Fibroblast of skin of abdomen (primary cell): Measurements from ENCODE around the gene ZNRF2.
"Not testable (repeated sequence)": the region's sequence is repeated elsewhere in the genome, so short reads cannot be mapped to it uniquely, and the experiment has no call there.

Experiments
- DNase-seq: peaks from one replicate; pipeline ENCODE4 v3.0.0-alpha.2; 2013

ZNRF2 gene

GRCh38 chr7:30290317-30290716, 5.9 kb downstream of the ZNRF2 start:
- not testable (repeated sequence) for DNase-seq

DNA sequence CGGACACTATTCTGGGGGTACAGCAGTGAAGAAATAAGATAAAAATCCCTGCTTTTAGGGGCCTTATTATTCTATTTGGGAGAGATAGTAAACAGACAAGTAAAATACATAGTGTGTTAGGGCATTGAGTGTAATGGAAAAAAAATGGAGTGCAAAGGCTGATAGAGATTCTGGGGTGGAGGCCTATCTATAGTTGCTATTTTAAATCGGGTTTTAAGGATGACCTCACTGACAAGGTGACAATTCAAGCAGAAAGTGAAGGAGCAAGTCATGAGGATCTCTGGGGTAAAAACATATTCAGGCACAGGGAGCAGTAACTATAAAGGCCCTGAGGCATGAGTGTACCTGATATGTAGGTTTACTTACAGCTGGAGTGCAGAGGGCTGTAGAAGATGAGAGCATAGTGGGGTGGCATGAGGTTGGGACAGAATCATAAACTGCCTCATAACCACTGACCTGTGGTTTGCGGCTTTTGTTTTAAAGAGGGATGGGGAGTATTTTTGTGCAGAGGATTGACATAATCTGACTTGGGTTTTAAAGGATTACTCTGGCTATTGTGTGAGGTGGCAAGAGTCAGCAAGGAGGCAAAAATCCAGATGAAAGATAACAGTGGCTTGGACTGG, 8.1 kb downstream of the ZNRF2 start:
- DNase-seq: not testable (repeated sequence)

DNA sequence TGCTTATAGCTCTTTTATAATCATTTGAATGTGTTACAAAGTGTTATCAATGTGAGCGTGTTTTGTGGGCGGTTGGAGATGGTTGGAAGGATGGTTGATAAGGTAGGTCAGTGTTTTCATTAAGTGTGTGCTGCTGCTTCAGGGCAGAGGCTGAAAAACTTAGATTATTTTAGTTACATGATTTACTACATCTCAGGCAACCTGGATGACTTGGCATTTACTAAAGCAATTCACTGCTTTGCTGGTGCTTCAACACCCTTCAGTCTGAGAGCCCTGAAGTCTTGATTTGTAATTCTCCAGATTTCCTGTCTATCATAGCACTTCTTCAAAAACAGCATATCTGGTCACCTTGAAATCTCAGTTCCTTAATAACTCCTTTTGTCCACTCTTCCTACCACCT, 11.9 kb downstream of the ZNRF2 start:
- DNase-seq: not testable (repeated sequence)

GRCh38 chr7:30297499-30297898, 13.1 kb downstream of the ZNRF2 start:
- DNase-seq: not testable (repeated sequence)

DNA sequence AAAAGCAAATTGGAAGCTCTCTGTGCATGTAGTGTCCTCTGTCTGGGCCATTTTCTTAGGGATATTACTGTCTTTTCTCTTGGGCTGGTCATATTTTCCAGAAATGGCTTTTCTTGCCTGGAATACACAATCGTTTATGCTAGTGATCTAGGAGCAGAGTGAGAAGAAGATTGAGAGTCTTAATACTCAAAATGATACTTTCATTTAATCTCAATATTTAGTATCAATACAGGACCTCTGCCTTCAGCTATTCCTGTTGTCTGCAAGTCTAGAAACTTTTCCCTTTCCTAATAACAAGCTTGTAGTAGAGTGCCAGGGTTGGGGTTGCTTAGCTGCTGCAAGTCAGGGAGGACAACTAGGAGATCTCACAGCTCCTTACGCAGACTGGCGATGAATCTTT, 14.0 kb downstream of the ZNRF2 start:
- not testable (repeated sequence) for DNase-seq

GRCh38 chr7:30301751-30302150, 17.4 kb downstream of the ZNRF2 start:
- DNase-seq: no peak

DNA sequence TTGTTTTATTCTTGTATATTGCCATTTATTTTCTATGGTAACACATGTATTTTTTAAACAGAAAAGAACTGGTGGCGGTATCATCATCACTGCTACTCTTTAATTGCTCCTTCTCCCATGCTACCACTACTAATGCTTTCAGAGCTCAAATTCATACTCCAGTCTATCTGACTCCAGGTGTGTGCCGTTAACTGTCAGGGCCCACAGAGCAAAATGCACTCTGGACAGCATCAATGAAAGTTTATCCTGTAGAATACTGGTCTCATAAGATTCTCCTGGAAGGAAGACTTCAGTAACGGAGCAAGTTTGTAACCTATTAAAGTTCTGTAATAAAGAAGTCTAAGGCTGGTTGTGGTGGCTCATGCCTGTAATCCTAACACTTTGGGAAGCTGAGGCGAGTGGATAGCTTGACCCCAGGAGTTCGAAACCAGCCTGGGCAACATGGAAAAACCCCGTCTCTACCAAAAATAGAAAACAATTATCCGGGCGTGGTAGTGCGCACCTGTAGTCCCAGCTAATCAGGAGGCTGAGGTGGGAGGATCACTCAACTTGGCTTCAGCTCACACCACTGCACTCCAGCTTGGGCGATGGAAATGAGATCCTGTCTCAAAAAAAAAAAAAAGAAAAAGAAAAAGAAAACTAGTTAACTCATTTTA, 18.4 kb downstream of the ZNRF2 start:
- DNase-seq: no peak

DNA sequence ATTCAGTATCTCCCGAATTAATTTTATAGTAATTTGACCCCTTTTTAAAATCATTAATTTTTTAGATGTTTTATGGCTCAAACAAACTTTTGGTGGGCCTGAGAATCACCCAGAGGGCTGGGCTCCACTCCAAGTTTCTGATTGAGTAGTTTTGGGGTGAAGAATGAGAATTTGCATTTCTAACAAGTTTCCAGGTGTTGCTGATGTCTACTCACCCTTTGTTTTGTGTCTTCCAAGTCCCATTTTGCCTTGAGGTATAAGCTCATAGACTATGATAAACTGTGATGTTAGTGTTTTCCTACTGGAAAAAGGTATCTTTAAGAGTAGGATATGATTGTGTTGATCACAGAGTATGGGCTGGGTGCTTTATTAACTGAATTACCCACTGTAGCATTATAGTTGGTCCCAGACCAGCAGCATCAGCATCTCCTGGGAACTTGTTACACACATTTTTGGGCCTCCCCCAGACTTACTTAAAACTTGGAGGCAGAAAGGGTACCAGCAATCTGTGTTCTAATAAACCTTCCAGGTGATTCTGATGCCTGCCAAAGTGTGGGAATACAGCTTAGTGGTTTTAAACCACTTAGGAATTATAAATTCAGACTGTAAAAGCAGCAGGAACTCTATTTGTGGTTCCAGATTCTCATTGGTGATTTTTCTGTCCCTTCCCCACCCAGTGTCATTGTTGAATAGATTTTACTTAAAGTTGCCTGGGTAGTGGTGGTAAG, 19.1 kb downstream of the ZNRF2 start:
- no peak for DNase-seq

GRCh38 chr7:30304177-30304884, 19.9 kb downstream of the ZNRF2 start:
- no peak for DNase-seq

GRCh38 chr7:30306976-30307375, 22.6 kb downstream of the ZNRF2 start:
- DNase-seq: no peak

- no peak for DNase-seq
Observed at GRCh38 chr7:30308389-30308788, 24.0 kb downstream of the ZNRF2 start.

- DNase-seq: no peak
Observed at GRCh38 chr7:30309302-30309701, 24.9 kb downstream of the ZNRF2 start.

DNA sequence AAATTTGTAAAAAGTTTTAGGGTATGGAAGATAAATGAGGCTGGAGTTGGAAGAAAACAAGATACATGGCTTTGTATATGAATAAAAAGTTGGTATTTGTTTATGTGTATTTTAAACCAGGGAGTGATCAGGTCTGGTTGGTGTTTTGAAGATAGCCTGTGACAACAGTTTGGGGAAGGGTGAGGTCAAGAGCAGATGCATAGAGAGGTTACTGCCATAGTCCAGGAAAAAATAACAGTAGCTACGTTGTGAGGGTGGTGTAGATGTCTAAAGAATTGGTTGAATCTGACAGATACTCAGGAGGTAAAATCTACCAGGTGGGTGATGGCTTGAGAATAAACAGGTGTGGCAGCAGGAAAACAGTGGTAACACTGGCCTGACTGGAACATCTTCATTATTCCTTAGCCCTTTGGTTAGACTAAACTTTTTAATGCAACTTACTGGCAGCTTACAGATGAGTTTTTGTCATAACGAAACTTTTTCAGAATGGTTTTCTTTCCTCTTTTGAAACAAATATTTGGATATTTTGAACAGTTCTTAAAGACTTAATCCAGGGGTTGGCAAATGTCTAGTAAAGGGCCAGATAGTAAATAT, 25.5 kb downstream of the ZNRF2 start:
- no peak for DNase-seq

DNA sequence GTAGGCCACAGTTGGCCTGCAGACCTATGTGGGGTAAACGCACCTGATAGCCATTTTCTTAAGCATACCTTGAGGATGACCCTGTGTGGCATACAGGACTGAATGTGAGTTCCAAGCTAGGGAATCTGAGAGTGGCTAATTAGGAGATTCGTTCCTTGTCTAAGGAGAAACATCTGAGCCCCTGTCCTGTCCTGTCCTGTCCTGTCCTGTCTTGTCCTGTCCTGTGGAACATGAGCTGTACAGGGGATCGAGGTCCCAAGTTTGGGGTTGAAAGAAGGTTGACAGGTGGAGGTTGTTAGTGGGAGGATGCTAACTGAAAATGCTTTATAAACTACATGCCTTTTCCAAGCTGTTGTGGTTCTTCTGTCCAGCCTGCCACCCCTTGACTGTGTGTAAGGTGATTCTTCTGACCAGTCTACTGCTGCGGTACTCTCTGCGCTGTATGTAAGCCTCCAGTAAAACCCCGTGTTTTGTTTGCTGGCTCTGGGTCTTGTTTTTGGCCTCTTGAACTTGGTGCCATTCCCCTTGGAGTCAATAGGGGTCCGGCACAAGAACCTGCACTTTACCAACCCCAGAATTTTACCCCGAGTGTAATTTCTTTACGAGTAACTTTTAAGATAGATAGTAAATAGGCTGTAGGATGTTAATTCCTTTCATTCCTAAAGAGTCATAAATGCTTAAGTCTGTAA, 26.4 kb downstream of the ZNRF2 start:
- no peak for DNase-seq

GRCh38 chr7:30312178-30312577, 27.8 kb downstream of the ZNRF2 start:
- DNase-seq: no peak

- no peak for DNase-seq
Observed at GRCh38 chr7:30313348-30313747, 29.0 kb downstream of the ZNRF2 start.

DNA sequence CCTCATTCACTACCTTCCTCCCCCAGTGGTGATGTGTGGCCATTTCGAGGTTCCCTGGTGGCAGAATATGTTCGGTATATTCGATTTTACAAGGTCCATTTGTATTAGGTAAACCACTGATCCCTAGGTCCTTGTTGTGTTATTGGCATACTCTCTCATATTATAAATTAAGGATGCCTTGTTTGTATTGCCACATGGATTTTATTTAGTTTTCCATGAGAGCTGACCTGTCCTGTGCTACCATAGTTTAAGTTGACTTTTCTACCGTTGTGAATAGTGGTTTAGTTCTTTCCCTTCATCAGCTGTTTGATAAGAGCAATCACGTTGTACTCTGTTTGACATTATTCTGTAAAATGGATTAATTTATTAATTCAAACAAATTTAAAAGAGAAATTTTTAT, 29.4 kb downstream of the ZNRF2 start:
- DNase-seq: no peak

DNA sequence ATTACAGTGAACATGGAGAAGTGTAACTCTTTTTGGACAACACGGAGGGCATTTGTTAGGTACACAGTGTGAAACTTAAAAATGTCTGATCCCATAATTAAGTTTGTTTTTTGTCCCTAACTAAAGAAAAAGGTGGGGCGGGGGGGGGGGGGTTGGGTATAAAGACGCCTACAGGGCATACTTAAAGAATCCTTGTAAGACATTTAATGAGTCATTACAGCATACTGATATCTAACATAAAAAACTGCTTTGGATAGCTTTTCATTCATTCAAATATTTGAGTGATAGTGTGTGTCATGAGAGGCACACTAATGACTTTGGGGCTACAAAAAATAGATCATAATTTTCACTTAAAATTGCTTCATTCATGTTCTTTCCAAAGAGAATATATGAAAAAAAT, 31.2 kb downstream of the ZNRF2 start:
- no peak for DNase-seq

- DNase-seq: no peak
Observed at GRCh38 chr7:30320392-30320791, 36.0 kb downstream of the ZNRF2 start.

DNA sequence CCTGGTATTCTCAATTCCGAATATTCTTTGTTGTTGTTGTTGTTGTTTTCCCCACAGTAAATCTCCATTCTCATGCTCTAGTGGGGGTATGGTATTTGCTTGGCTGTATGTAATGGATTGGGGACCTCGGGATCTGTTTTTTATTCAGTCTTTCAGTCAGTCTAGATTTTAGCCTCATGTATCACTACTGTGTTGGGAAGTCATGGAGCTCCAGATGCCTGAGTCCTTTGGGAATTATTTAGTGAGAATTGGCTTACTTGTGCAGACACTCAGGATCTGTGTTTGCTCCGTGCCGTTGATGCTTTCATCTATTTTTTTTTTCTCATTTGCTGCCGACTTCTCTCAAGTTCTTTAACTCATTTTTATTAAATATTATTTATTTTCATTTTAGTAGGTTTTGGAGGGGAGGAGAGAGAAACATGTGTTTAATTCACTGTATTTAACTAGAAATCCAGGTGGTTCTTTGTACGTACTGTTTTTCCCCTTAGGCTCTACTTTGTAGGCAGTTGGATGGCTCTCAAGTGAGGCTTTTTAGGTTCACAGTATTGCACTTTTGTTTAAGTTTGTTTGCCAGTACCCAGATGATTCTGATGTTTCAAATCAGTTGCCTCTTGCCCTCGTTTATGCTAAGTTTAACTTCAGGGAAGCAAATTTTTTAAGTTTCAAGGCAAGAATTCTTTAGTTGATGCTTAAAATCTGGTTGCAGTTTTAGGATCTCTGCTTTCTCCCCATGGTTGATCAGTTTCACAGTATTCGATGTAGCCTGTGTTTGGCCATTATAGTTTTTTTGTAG, 36.9 kb downstream of the ZNRF2 start:
- DNase-seq: peak; percentile 32

GRCh38 chr7:30321882-30322192, 37.4 kb downstream of the ZNRF2 start:
- no peak for DNase-seq
